ENCODE results near the gene APOL5. TPM values are rescaled to one million over a fixed set of nuclear protein-coding genes. Genes with fewer than 3 reads are reported as not detected.

The APOL5 gene
- total and polyA plus RNA-seq, 9 of the 15 experiments (the other 6 are each of a cell fraction or from before 2014, with no cell fraction given) = not detected

DNA sequence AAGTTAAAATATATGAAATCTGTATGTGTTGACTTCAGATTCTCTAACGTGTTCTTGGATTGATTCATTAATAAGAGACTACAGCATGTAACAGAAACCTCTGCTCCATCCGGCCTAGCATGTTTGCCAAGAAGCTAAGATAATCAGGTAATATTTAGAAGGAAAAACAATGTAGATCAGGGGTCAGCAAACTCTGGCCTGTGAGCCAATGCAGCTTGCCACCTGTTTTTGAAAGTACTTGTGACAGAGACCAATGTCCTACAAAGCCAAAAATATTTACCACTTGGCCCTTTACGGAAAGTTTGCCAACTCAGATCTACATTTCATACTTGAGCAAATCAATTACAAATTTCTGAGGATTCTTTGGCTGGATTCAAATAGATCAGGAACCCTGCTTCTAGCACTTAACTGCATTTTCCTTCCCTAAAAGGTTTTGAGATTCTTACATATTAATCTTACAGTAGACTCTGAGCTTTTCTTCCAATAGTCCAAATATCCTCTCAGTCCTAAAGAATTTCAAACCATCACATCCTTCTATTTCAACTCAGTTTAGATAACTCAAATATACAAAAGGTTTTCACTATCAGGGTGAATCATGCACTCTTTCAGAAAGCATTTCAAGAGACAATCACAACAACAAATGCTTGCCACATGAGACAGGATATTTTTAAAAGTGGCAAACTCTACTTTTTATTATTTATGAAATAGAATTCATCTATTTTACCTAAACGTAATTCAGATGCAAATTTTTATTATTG is 29.5 kb downstream of the APOL5 start (continued):
- TF ChIP-seq THRB (CRISPR knock-in tag; conservative IDR thresholded peaks at IDR 0.05) (no peak), SMAD2 (IDR thresholded peaks at IDR 0.05; ENCODE audit: low read depth, low read length) (no peak), LEF1 (IDR thresholded peaks at IDR 0.05) (no peak), ZNF740 (CRISPR knock-in tag; IDR thresholded peaks at IDR 0.05) (no peak), ZNF740 (tag; IDR thresholded peaks at IDR 0.05) (no peak)

GRCh38 chr22:35749808-35750207 is 32.1 kb downstream of the APOL5 start:
- Histone ChIP-seq H3K27me3 (ENCODE audit: control insufficient read depth in 2 of 2, insufficient read depth in 2 of 2, low read length in 2 of 2) (no peaks in the 10 kb centered on the region), H4K20me1 (replicated peaks; ENCODE audit: control insufficient read depth, insufficient read depth, low read length) (no peaks in the 10 kb centered on the region), H3K4me3 (no peak overlapping the region), H3K4me1 (replicated peaks in 1 of 2; ENCODE audit: control insufficient read depth in 2 of 2, insufficient read depth in 2 of 2, low read length in 2 of 2) (no peaks in the 10 kb centered on the region), H3K9ac (ENCODE audit: insufficient read depth in 1 of 2, low read depth in 2 of 2, low read length in 2 of 2) (no peak overlapping the region), H3K9me3 (replicated peaks; ENCODE audit: control insufficient read depth, insufficient read depth, low read depth, low read length) (no peaks in the 10 kb centered on the region), H3K9me1 (ENCODE audit: control insufficient read depth, insufficient read depth, low read length) (no peaks in the 10 kb centered on the region), H2AFZ (ENCODE audit: low read depth, low read length) (no peak overlapping the region), H3K79me2 (ENCODE audit: control insufficient read depth, insufficient read depth, low read length) (no peaks in the 10 kb centered on the region), H3K36me3 (ENCODE audit: control insufficient read depth, insufficient read depth, low read length) (0 out of 3 replicates have a peak, but pooled peaks cover 5% of the 10 kb centered on the region), H3K27ac (ENCODE audit: extremely low read depth, low read depth, low read length) (no peak overlapping the region), H3K4me2 (ENCODE audit: insufficient read depth, low read length) (no peak overlapping the region)
- BruUV-seq (replicated peaks) = no TSS peak
- intact Hi-C loops (cut with micrococcal nuclease) = no loop called here
- no peak for FAIRE-seq
- ChIA-PET POLR2A (no interaction called here), CTCF (ENCODE audit: low intra/inter-chr PET ratio) (no interaction called here)
- no peak for ATAC-seq
- in situ Hi-C loops (cut with MboI) = no loop called here
- 79% methylated on average over 10 of the region's 10 CpGs for WGBS (ENCODE audit: insufficient coverage, low coverage, missing lambda C conversion rate)
- no peak for DNase-seq (ENCODE audit: extremely low read depth in 1 of 4, low spot score in 3 of 4)
- TF ChIP-seq ZNF551 (CRISPR knock-in tag; IDR thresholded peaks at IDR 0.05) = no peak
- TF ChIP-seq RCOR1 (IDR thresholded peaks at IDR 0.05; ENCODE audit: borderline replicate concordance in 1 of 2, low read depth in 2 of 2, low read length in 2 of 2) = no peak
- no peak for TF ChIP-seq NFE2 (IDR thresholded peaks at IDR 0.05; ENCODE audit: low read depth)
- no peak for TF ChIP-seq RNF219 (CRISPR knock-in tag; IDR thresholded peaks at IDR 0.05)
- no peak for TF ChIP-seq KLF16 (IDR thresholded peaks at IDR 0.05)
- TF ChIP-seq TOE1 (IDR thresholded peaks at IDR 0.05; ENCODE audit: borderline replicate concordance) = no peak
- TF ChIP-seq TOE1 (CRISPR knock-in tag; IDR thresholded peaks at IDR 0.05; ENCODE audit: borderline replicate concordance, low read depth) = no peak
- TF ChIP-seq GTF3C2 (IDR thresholded peaks at IDR 0.05; ENCODE audit: borderline replicate concordance, extremely low read depth, insufficient read length) = no peak
- no peak for TF ChIP-seq ZSCAN32 (CRISPR knock-in tag; IDR thresholded peaks at IDR 0.05)
